ENCODE data around the gene TACR1. TPM values are rescaled to one million over a fixed set of nuclear protein-coding genes. Genes with fewer than 3 reads are reported as not detected.

Gene TACR1
- total and polyA plus RNA-seq, 2 experiments from 2014 or later, result 3.5 to 7.3 TPM

- TF ChIP-seq REST (IDR thresholded peaks at IDR 0.05; ENCODE audit: unreplicated experiment) (no peak), ETS1 (IDR thresholded peaks at IDR 0.05) (no peak), CTCF (conservative IDR thresholded peaks at IDR 0.05; ENCODE audit: low read depth in 2 of 2) (no peak), EZH2phosphoT487 (IDR thresholded peaks at IDR 0.05; ENCODE audit: unreplicated experiment) (no peak), NANOG (IDR thresholded peaks at IDR 0.05; ENCODE audit: borderline replicate concordance) (no peak), CREB1 (CRISPR knock-in tag; IDR thresholded peaks at IDR 0.05; ENCODE audit: low read depth) (no peak), STAT1 (IDR thresholded peaks at IDR 0.05; ENCODE audit: unreplicated experiment) (no peak), ZNF114 (CRISPR knock-in tag; IDR thresholded peaks at IDR 0.05) (no peak)
These were observed 111.6 kb downstream of the TACR1 start (continued) for GRCh38 chr2:75087736-75088135.

- Histone ChIP-seq H4K20me1 (replicated peaks; ENCODE audit: insufficient read depth) (no peaks in the 10 kb centered on the region), H3K4me1 (ENCODE audit: insufficient read depth) (peaks cover 13% of the 10 kb centered on the region), H3K9me2 (ENCODE audit: insufficient read depth) (no peaks in the 10 kb centered on the region; the same call in 1 of the 2 replicates), H3K79me2 (replicated peaks; ENCODE audit: insufficient read depth) (no peaks in the 10 kb centered on the region), H3K36me3 (ENCODE audit: insufficient read depth) (no peaks in the 10 kb centered on the region), H3K27me3 (ENCODE audit: insufficient read depth) (no peaks in the 10 kb centered on the region), H3K27ac (ENCODE audit: low read depth) (no peak overlapping the region), H3K4me2 (peak overlapping the region; percentile 66), H3K4me3 (no peak overlapping the region), H3F3A (replicated peaks; ENCODE audit: low read depth) (no peaks in the 10 kb centered on the region), H2AFZ (no peak overlapping the region)
- peaks cover 10% of the 10 kb centered on the region for H3K4me1 Mint-ChIP-seq
- H3K4me3 Mint-ChIP-seq, result no peak overlapping the region
- no peak overlapping the region for H3K27ac Mint-ChIP-seq
- DNase-seq (ENCODE audit: low spot score) (peak; percentile 20), ATAC-seq (no peak)
- no peaks in the 10 kb centered on the region for H3K27me3 Mint-ChIP-seq (ENCODE audit: insufficient read depth, low read depth, poor library complexity)
- TF ChIP-seq CREB1 (CRISPR knock-in tag; IDR thresholded peaks at IDR 0.05; ENCODE audit: low read depth) (no peak), STAT1 (IDR thresholded peaks at IDR 0.05; ENCODE audit: unreplicated experiment) (no peak), ETS1 (IDR thresholded peaks at IDR 0.05) (no peak), CTCF (conservative IDR thresholded peaks at IDR 0.05; ENCODE audit: low read depth in 2 of 2) (no peak), ZNF331 (CRISPR knock-in tag; IDR thresholded peaks at IDR 0.05; ENCODE audit: low read depth) (no peak), JUNB (IDR thresholded peaks at IDR 0.05; ENCODE audit: unreplicated experiment) (no peak)
- H3K9me3 Mint-ChIP-seq, result no peaks in the 10 kb centered on the region
- H3K36me3 Mint-ChIP-seq (ENCODE audit: low read depth), result no peaks in the 10 kb centered on the region; the same call in 2 of the 3 replicates
These were observed 119.7 kb downstream of the TACR1 start for GRCh38 chr2:75079575-75079974.

Data from GM23338 (cell line).